Left lung (tissue), 10 donors: ENCODE results near the gene IFIH1. TPM values are rescaled to one million over a fixed set of nuclear protein-coding genes. Genes with fewer than 3 reads are reported as not detected.
A peak's percentile ranks its signal among the peaks of the same experiment; 100 is the strongest.

Source experiments
- ATAC-seq: fragments of 200-7000 bp; cut with Tn5 transposase; one replicate; pipeline ENCODE4 v1.9.1; 2020; ENCODE audit warnings: moderate library complexity
- DNase-seq, 4 donors: peaks; one replicate each; pipeline ENCODE4 v3.0.0-alpha.2; 2013 to 2020
- H3K27ac ChIP-seq, 2 donors: fragments of 200-600 bp; sonication (generic) in 1 of 2; one replicate each; pipeline versions ENCODE4 v1.5.0 to v1.8.0; 2020 to 2021
- H3K27me3 ChIP-seq, 2 donors: fragments of 200-600 bp; sonication (generic) in 1 of 2; one replicate each; pipeline versions ENCODE4 v1.5.0 to v1.8.0; 2020 to 2021
- H3K36me3 ChIP-seq, 2 donors: fragments of 200-600 bp; sonication (generic) in 1 of 2; one replicate each; pipeline versions ENCODE4 v1.5.0 to v1.8.0; 2020 to 2021
- H3K4me1 ChIP-seq, 2 donors: fragments of 200-600 bp; one replicate each; pipeline ENCODE4 v1.8.0; 2021
- H3K4me3 ChIP-seq, 2 donors: fragments of 200-600 bp; sonication (generic) in 1 of 2; one replicate each; pipeline versions ENCODE4 v1.5.0 to v1.8.0; 2020 to 2021; ENCODE audit warnings: mild to moderate bottlenecking in 1 of 2
- H3K9me3 ChIP-seq, 2 donors: fragments of 200-600 bp; sonication (generic) in 1 of 2; one replicate each; pipeline versions ENCODE4 v1.5.0 to v1.8.0; 2020 to 2021
- CTCF ChIP-seq, 2 donors: fragments of 200-600 bp; sonication (generic) in 1 of 2; IDR thresholded peaks; one replicate each; pipeline versions ENCODE4 v1.5.0 to v1.8.0; 2021; ENCODE audit warnings: antibody characterized with exemption in 2 of 2
- intact Hi-C, 2 donors: fragments of 100-400 bp; cut with DNase I; formaldehyde crosslinking; loops; one replicate each; pipeline versions ENCODE4 v1.11.2 to v1.14.2; 2022
- polyA plus RNA-seq, 6 donors: library from polyadenylated mRNA; unstranded; fragments of 120-200 nt; gene quantifications; one replicate each; pipeline ENCODE4 v1.2.1, GENCODE V29; 2013; ENCODE audit not compliant: insufficient read length in 6 of 6
- total RNA-seq, 2 donors: library from RNA; stranded (reverse); fragmentation: NEBNext Ultra II Directional; extraction: Animal tissue kit (Norgen Biotek cat#: 25700); gene quantifications; one replicate each; pipeline ENCODE4 v1.2.1, GENCODE V29; 2021
- donor health status: DM: no; HTN: yes; CAD: no.
- donor health status: DM: no; HTN: no; CAD: no.

The IFIH1 gene
- total and polyA plus RNA-seq, 8 donors, result 11.6 to 33.5 (median 12.8) TPM

- Histone ChIP-seq H3K27ac (no peak overlapping the region), H3K4me1 (peaks cover 0 to 8% of the 10 kb centered on the region in 2 donors), H3K9me3 (no peaks in the 10 kb centered on the region), H3K27me3 (no peaks in the 10 kb centered on the region), H3K4me3 (no peak overlapping the region), H3K36me3 (peaks cover 0 to 15% of the 10 kb centered on the region in 2 donors)
- TF ChIP-seq CTCF (IDR thresholded peaks at IDR 0.05), result peak; percentile 83 to 84
- peak in 2 of 4 donors; percentile 44 to 71 for DNase-seq
- intact Hi-C loops, result no loop called here
- peak; percentile 92 for ATAC-seq
Observed at GRCh38 chr2:162301151-162301804, 17.2 kb downstream of the IFIH1 start.

- Histone ChIP-seq H3K36me3 (peaks cover 0 to 14% of the 10 kb centered on the region in 2 donors), H3K27me3 (no peaks in the 10 kb centered on the region), H3K4me1 (peaks cover 0 to 8% of the 10 kb centered on the region in 2 donors), H3K27ac (no peak overlapping the region), H3K9me3 (no peaks in the 10 kb centered on the region), H3K4me3 (no peak overlapping the region)
- no peak for TF ChIP-seq CTCF (IDR thresholded peaks at IDR 0.05)
- intact Hi-C loops, result no loop called here
- no peak for ATAC-seq
- no peak for DNase-seq
Observed at GRCh38 chr2:162300266-162300665, 18.2 kb downstream of the IFIH1 start.

GRCh38 chr2:162298669-162299335, 19.7 kb downstream of the IFIH1 start:
- Histone ChIP-seq H3K4me3 (no peak overlapping the region), H3K27me3 (no peaks in the 10 kb centered on the region), H3K27ac (no peak overlapping the region), H3K36me3 (peaks cover 0 to 8% of the 10 kb centered on the region in 2 donors), H3K9me3 (no peaks in the 10 kb centered on the region), H3K4me1 (peaks cover 0 to 8% of the 10 kb centered on the region in 2 donors)
- TF ChIP-seq CTCF (IDR thresholded peaks at IDR 0.05), result no peak
- intact Hi-C loops, result loop anchor here in 1 of 2 donors (5.0 kb wide), 1 partner anchor 77 kb away; no protein-coding TSS in a partner anchor
- ATAC-seq, result no peak
- DNase-seq, result peak in 1 of 4 donors; percentile 13

GRCh38 chr2:162297925-162298552, 20.4 kb downstream of the IFIH1 start:
- Histone ChIP-seq H3K27ac (no peak overlapping the region), H3K4me1 (peaks cover 0 to 12% of the 10 kb centered on the region in 2 donors), H3K4me3 (no peak overlapping the region), H3K36me3 (peaks cover 0 to 8% of the 10 kb centered on the region in 2 donors), H3K27me3 (no peaks in the 10 kb centered on the region), H3K9me3 (no peaks in the 10 kb centered on the region)
- intact Hi-C loops, result loop anchor here in 1 of 2 donors (5.0 kb wide), 1 partner anchor 76 kb away; no protein-coding TSS in a partner anchor
- DNase-seq (peak in 2 of 4 donors; percentile 60 to 82), ATAC-seq (peak; percentile 82)
- TF ChIP-seq CTCF (IDR thresholded peaks at IDR 0.05), result peak; percentile 76 to 87

GRCh38 chr2:162295009-162295408, 23.5 kb downstream of the IFIH1 start:
- H3K27me3 ChIP-seq, result no peaks in the 10 kb centered on the region
- H3K4me1 ChIP-seq, result peaks cover 0 to 25% of the 10 kb centered on the region in 2 donors
- H3K36me3 ChIP-seq, result peaks cover 0 to 8% of the 10 kb centered on the region in 2 donors
- H3K4me3 ChIP-seq, result no peak overlapping the region
- H3K27ac ChIP-seq, result no peak overlapping the region
- intact Hi-C loops, result loop anchor here in 1 of 2 donors (5.0 kb wide), 1 partner anchor 73 kb away; no protein-coding TSS in a partner anchor
- H3K9me3 ChIP-seq, result no peaks in the 10 kb centered on the region
- DNase-seq, result no peak
- no peak for ATAC-seq
- no peak for TF ChIP-seq CTCF (IDR thresholded peaks at IDR 0.05)
